Endothelial cell (in vitro differentiated cells): ENCODE data around the gene FOXJ3. TPM values are rescaled to one million over a fixed set of nuclear protein-coding genes. Genes with fewer than 3 reads are reported as not detected.

ENCODE experiments used
- DNase-seq: peaks from one replicate; pipeline ENCODE4 v3.0.0; 2021; ENCODE audit warnings: low spot score
- H3K27ac Mint-ChIP-seq: one replicate; pipeline ENCODE4 v1.8.0; 2021; ENCODE audit warnings: mixed read lengths, inconsistent platforms; ENCODE audit not compliant: unreplicated experiment
- H3K27me3 Mint-ChIP-seq: one replicate; pipeline ENCODE4 v1.8.0; 2021; ENCODE audit warnings: mild to moderate bottlenecking, moderate library complexity, mixed read lengths, inconsistent platforms; ENCODE audit not compliant: unreplicated experiment
- H3K36me3 Mint-ChIP-seq: one replicate; pipeline ENCODE4 v1.8.0; 2021; ENCODE audit warnings: mild to moderate bottlenecking, low read depth, mixed read lengths, inconsistent platforms; ENCODE audit not compliant: unreplicated experiment
- H3K4me1 Mint-ChIP-seq: one replicate; pipeline ENCODE4 v1.8.0; 2021; ENCODE audit warnings: mild to moderate bottlenecking, mixed read lengths, inconsistent platforms; ENCODE audit not compliant: unreplicated experiment
- H3K4me3 Mint-ChIP-seq: one replicate; pipeline ENCODE4 v1.8.0; 2021; ENCODE audit warnings: mild to moderate bottlenecking, mixed read lengths, inconsistent platforms; ENCODE audit not compliant: unreplicated experiment
- H3K9me3 Mint-ChIP-seq: one replicate; pipeline ENCODE4 v1.8.0; 2021; ENCODE audit warnings: mixed read lengths, inconsistent platforms; ENCODE audit not compliant: unreplicated experiment
- CTCF ChIP-seq: fragments of 200-600 bp; sonication (generic); IDR thresholded peaks from one replicate; pipeline ENCODE4 v1.5.0; 2021; ENCODE audit warnings: antibody characterized with exemption; ENCODE audit not compliant: unreplicated experiment
- total RNA-seq: library from RNA; stranded (reverse); fragmentation: NEBNext Ultra II Directional; extraction: Animal tissue kit (Norgen Biotek cat#: 25700); gene quantifications from one replicate; pipeline ENCODE4 v1.2.1, GENCODE V29; 2021; ENCODE audit not compliant: unreplicated experiment

The FOXJ3 gene
- total RNA-seq, 1 donor from 2014 or later, result 65.9 TPM

- H3K36me3 Mint-ChIP-seq, result no peaks in the 10 kb centered on the region
- TF ChIP-seq CTCF, result no peak
- H3K4me3 Mint-ChIP-seq, result no peak overlapping the region
- H3K9me3 Mint-ChIP-seq, result no peaks in the 10 kb centered on the region
- no peak for DNase-seq
- H3K27ac Mint-ChIP-seq, result no peak overlapping the region
- no peaks in the 10 kb centered on the region for H3K27me3 Mint-ChIP-seq
- H3K4me1 Mint-ChIP-seq, result peaks cover 33% of the 10 kb centered on the region
These were observed 12.5 kb downstream of the FOXJ3 start for GRCh38 chr1:42322577-42322976.

- TF ChIP-seq CTCF, result no peak
- Mint-ChIP-seq H3K9me3 (no peaks in the 10 kb centered on the region), H3K4me3 (no peak overlapping the region), H3K36me3 (no peaks in the 10 kb centered on the region), H3K27me3 (no peaks in the 10 kb centered on the region), H3K27ac (no peak overlapping the region), H3K4me1 (peaks cover 34% of the 10 kb centered on the region)
- DNase-seq, result no peak
These were observed 13.3 kb downstream of the FOXJ3 start for GRCh38 chr1:42321731-42322130.

- Mint-ChIP-seq H3K4me3 (no peak overlapping the region), H3K27ac (no peak overlapping the region), H3K27me3 (no peaks in the 10 kb centered on the region), H3K4me1 (peaks cover 34% of the 10 kb centered on the region), H3K9me3 (no peaks in the 10 kb centered on the region), H3K36me3 (no peaks in the 10 kb centered on the region)
- no peak for DNase-seq
- TF ChIP-seq CTCF, result no peak
These were observed 14.3 kb downstream of the FOXJ3 start for GRCh38 chr1:42320708-42321107.

GRCh38 chr1:42319871-42320484, 15.1 kb downstream of the FOXJ3 start:
- no peak for DNase-seq
- TF ChIP-seq CTCF, result no peak
- H3K36me3 Mint-ChIP-seq, result no peaks in the 10 kb centered on the region
- no peaks in the 10 kb centered on the region for H3K9me3 Mint-ChIP-seq
- H3K4me1 Mint-ChIP-seq, result peaks cover 34% of the 10 kb centered on the region
- H3K4me3 Mint-ChIP-seq, result peak overlapping the region; percentile 12
- no peaks in the 10 kb centered on the region for H3K27me3 Mint-ChIP-seq
- H3K27ac Mint-ChIP-seq, result peak overlapping the region; percentile 79

GRCh38 chr1:42319128-42319851, 15.7 kb downstream of the FOXJ3 start:
- H3K27me3 Mint-ChIP-seq, result no peaks in the 10 kb centered on the region
- TF ChIP-seq CTCF, result no peak
- H3K36me3 Mint-ChIP-seq, result no peaks in the 10 kb centered on the region
- no peak overlapping the region for H3K4me3 Mint-ChIP-seq
- peak overlapping the region; percentile 79 for H3K27ac Mint-ChIP-seq
- H3K4me1 Mint-ChIP-seq, result peaks cover 38% of the 10 kb centered on the region
- H3K9me3 Mint-ChIP-seq, result no peaks in the 10 kb centered on the region
- DNase-seq, result no peak
